HG03469 (cell line): ENCODE data around the gene NLRP6.
"Not testable (repeated sequence)": the region's sequence is repeated elsewhere in the genome, so short reads cannot be mapped to it uniquely, and the experiment has no call there.

ENCODE experiments used
- ATAC-seq: cut with Tn5 transposase; IDR thresholded peaks from one replicate; pipeline ENCODE4 v1.9.1; 2021; ENCODE audit warnings: mild to moderate bottlenecking, moderate library complexity, moderate number of reproducible peaks; ENCODE audit not compliant: unreplicated experiment

NLRP6 gene

GRCh38 chr11:278001-278951 lies at the start of gene NLRP6:
Gene NLRP6, plus strand, starts transcription at chr11:278407. Its CDS starts 163 bp downstream, at chr11:278570.
- ATAC-seq = no peak

GRCh38 chr11:230431-230830 lies 47.8 kb upstream of the NLRP6 start:
- no peak for ATAC-seq

- no peak for ATAC-seq
Measured at GRCh38 chr11:232783-233565, 45.2 kb upstream of the NLRP6 start.

GRCh38 chr11:235180-235579 lies 43.0 kb upstream of the NLRP6 start:
- ATAC-seq = no peak

- ATAC-seq = no peak
Measured at GRCh38 chr11:235609-235996, 42.6 kb upstream of the NLRP6 start.

GRCh38 chr11:235997-236773 lies 42.0 kb upstream of the NLRP6 start, which contains the start of gene SIRT3:
Gene SIRT3, minus strand, starts transcription at chr11:236342. Its CDS starts 14 bp downstream, at chr11:236328.
- ATAC-seq = peak; percentile 38

GRCh38 chr11:236774-237767 lies 41.1 kb upstream of the NLRP6 start, which contains the start of gene PSMD13:
Gene PSMD13, plus strand, starts transcription at chr11:236976. Its CDS starts 74 bp downstream, at chr11:237050.
- peak; percentile 45 for ATAC-seq

GRCh38 chr11:238346-238745 lies 39.9 kb upstream of the NLRP6 start:
- ATAC-seq = not testable (repeated sequence)

- no peak for ATAC-seq
Measured at GRCh38 chr11:240315-240714, 37.9 kb upstream of the NLRP6 start.

GRCh38 chr11:241634-242033 lies 36.6 kb upstream of the NLRP6 start:
- no peak for ATAC-seq

- ATAC-seq = no peak
Measured at GRCh38 chr11:244376-244775, 33.8 kb upstream of the NLRP6 start.

GRCh38 chr11:249062-249461 lies 29.1 kb upstream of the NLRP6 start:
- no peak for ATAC-seq

- no peak for ATAC-seq
Measured at GRCh38 chr11:250274-250673, 27.9 kb upstream of the NLRP6 start.

GRCh38 chr11:250740-251299 lies 27.4 kb upstream of the NLRP6 start:
- ATAC-seq = no peak

- no peak for ATAC-seq
Measured at GRCh38 chr11:251550-251949, 26.7 kb upstream of the NLRP6 start.

GRCh38 chr11:252666-253065 lies 25.5 kb upstream of the NLRP6 start:
- no peak for ATAC-seq

- ATAC-seq = no peak
Measured at GRCh38 chr11:253160-253885, 24.9 kb upstream of the NLRP6 start.

- ATAC-seq = no peak
Measured at GRCh38 chr11:253886-254270, 24.3 kb upstream of the NLRP6 start.

GRCh38 chr11:255176-255575 lies 23.0 kb upstream of the NLRP6 start:
- no peak for ATAC-seq
